Erythroblast (primary cell): Measurements from ENCODE around the gene TTC21A.

Experiments used
- GATA1 ChIP-seq: IDR thresholded peaks from 2 replicates; pipeline ENCODE4 v1.6.1; 2011; ENCODE audit warnings: low read depth, mild to moderate bottlenecking, control low read depth, low read length, moderate library complexity
- POLR2A ChIP-seq: IDR thresholded peaks from 2 replicates; pipeline ENCODE4 v1.6.1; 2011; ENCODE audit warnings: mild to moderate bottlenecking, low read length

GRCh38 chr3:39118079-39118478, 10.6 kb downstream of the TTC21A start:
- TF ChIP-seq POLR2A = no peak
- no peak for TF ChIP-seq GATA1
